Stimulated activated CD8-positive, alpha-beta memory T cell treated with anti-CD3 and anti-CD28 coated beads, Interleukin-15, amount 100 ng/mL, for 48 hours (primary cell): Measurements from ENCODE around the gene CD70.
"Not testable (repeated sequence)": the region's sequence is repeated elsewhere in the genome, so short reads cannot be mapped to it uniquely, and the experiment has no call there.

ENCODE experiments used
- DNase-seq, 2 donors: peaks; one replicate each; pipeline ENCODE4 v3.0.0-alpha.2; 2020; ENCODE audit warnings: low read depth in 2 of 2

CD70 gene

GRCh38 chr19:6597471-6598253 is 6.7 kb upstream of the CD70 start:
- not testable (repeated sequence) for DNase-seq

DNA sequence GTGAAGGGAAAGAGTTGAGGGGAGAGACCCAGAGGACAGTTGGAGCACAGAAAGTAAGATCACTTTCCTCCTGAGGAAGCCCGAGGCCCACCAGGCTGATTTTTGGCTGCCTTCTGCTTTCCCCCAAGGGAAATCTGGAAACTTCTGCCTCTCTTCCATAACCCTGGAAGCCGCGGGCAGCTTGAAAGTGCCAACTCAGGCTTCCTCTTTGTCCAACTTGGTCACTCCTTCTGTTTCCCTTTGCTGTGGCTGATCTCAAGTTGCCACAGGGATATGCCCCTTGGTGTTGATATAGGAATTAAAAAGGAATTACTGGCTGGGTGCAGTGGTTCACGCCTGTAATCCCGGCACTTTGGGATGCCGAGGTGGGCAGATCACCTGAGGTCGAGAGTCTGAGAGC is 5.7 kb upstream of the CD70 start:
- DNase-seq = no peak

DNA sequence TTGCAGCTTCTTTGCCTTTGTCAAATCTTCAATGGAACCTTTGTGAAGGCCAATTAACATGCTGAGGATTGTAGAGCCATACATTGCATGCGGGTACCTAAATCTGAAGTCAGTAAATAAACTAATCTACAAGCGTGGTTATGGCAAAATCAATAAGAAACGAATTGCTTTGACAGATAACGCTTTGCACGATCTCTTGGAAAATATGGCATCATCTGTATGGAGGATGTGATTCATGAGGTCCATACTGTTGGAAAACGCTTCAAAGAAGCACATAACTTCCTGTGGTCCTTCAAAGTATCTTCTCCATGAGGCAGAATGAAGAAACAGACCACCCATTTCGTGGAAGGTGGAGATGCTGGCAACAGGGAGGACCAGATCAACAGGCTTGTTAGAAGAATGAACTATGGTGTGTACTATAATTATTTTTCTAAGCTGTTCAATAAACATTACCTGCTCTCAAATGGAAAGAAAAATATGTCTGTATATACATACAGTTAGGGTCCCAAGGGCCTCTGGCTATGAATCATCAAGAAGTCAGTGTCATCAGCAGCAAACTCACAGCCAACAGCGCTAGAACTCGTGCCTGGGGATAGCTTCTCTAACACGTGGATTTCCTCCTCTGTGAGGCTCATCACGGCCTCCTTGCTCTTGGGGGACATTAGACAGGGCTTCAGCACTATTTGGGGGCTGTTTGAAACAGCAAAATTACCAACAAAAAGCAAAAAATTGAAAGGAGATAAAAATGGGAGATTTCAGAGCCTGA is 2.9 kb upstream of the CD70 start:
- no peak for DNase-seq

DNA sequence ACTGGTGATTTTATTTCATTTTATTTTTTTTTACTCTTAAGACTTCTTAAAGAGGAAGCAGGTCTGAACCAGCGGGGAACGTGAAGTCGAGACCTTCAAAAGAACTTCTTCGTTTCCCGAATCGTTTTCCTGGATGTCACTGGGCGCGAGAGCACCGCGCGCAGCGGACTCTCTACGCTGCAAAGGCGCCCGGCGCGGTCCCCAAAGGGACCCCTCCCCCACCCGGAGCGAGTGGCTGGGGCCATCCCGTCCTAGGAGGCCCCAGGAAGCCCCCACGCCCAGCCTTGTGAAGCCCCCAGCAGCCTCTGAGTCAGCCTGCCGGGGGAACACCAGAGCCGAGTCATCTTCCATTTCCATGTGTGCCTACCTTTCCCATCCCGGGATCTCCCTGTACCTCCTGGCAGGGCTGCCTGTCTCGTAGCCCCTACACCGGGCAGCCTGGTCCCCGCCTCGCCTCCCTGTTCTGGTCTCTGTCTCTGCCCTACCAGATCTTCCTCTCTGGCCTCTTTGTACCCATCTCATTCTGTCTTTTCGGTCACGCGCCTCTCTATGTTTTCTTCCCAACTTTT is 608 bp downstream of the CD70 start:
- DNase-seq = no peak

- no peak for DNase-seq
Observed at GRCh38 chr19:6589711-6590257, 1.2 kb downstream of the CD70 start.

DNA sequence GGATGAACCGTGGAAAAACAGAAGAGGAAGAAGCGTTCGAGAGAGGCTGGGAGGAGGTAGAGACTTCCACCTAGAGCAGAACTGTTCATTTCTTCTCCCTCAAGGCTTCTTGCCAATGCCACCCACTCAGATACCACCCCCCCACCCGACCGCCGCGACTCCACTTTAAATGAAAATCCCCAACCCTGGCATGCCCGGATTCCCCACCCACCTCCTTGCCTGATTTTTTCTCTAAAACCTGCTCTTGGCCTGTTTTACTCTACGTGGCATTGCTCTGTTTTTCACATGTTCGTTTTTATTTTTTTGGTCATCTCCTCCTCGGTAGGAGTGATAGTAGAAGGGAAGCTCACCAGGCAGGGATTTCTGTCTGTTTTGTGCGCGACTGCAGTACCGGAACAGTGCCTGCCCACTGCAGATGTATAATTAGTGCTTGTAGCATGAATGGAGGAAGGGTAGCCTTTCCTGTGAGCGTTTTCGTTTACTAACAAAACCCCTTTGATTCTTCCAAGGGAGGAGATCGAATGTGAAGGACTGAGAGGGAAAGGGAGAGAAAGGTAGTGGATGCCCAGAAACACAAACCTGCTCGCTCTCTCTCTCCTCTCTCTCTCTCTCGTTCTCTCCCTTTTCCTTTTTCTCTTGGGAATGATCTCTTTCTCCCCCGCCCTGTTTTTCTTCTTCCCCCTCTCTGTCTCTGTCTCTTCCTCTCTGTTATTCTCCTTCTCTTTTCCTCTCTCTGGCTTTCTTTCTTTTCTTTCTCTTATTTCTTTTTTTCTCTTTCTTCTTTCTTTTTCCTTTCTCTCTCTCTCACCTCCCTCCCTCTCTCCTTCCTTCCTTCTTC is 2.2 kb downstream of the CD70 start:
- DNase-seq = no peak

DNA sequence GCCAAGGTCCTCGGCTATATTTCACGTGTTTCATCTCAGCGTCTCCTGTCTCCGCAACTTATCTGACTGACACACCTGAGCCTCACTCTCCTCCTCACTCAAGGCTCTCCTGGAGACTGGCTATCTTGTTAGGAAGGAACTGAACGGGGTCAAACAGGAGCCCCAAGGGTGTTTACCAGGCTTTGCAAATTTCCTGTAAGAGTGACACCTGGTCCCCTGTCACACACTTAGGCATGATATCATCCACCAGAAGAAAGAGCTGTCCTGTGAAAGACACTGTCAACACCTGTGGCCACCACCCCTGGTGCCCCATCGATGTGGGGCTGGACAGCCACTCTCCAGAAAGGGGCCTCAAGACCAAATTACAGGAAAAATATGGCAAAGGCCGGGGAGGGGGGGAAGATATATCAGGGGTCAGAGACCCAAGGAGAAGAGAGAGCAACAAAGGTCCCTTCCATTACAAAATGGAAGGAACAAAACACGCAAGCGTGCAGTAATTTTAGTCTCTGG is 2.9 kb downstream of the CD70 start:
- no peak for DNase-seq

DNA sequence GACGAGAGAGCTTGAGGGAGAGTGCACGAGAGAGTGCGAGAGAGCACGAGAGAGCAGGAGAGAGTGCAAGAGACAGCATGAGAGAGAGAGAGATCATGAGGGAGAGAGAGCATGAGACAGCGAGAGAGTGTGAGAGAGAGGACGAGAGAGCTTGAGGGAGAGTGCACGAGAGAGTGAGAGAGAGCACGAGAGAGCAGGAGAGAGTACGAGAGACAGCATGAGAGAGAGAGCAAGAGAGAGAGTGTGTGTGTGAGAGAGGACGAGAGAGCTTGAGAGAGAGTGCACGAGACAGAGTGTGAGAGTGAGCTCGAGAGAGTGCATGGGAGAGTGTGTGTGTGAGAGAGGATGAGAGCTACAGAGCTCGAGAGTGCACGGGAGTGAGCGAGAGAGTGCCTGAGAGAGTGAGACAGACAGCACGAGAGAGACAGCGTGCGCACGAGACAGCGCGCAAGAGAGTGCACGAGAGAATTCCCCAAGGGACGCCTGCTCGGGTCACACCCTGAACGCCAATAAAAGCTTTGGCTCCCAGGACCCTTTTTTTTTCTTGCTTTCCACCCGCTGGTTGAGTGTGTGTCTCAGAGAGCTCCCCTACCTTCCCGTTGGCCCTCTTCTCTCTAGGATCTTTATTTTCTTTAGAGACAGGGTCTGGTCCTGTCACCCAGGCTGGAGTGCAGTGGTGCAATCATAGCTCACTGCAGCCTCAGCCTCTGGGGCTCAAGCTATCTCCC is 3.7 kb downstream of the CD70 start:
- no peak for DNase-seq

- no peak for DNase-seq
Observed at GRCh38 chr19:6586726-6587092, 4.2 kb downstream of the CD70 start.

DNA sequence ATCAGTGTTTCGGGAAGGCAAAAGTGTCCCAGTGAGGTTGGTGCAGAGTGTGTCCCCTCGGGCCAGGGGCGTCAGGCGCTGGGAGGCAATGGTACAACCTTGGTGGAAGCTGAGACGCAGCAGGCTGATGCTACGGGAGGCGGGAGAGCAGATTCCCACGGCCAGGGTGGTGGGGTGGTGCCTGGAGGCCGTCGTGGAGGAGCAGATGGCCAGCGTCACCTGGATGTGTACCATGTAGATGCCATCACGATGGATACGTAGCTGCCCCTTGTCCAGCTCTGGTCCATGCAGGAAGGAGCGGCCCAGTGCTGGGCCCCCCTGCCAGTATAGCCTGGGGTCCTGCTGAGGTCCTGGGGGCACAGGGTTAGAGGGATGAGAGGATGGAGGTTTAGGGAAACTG is 4.9 kb downstream of the CD70 start:
- no peak for DNase-seq

DNA sequence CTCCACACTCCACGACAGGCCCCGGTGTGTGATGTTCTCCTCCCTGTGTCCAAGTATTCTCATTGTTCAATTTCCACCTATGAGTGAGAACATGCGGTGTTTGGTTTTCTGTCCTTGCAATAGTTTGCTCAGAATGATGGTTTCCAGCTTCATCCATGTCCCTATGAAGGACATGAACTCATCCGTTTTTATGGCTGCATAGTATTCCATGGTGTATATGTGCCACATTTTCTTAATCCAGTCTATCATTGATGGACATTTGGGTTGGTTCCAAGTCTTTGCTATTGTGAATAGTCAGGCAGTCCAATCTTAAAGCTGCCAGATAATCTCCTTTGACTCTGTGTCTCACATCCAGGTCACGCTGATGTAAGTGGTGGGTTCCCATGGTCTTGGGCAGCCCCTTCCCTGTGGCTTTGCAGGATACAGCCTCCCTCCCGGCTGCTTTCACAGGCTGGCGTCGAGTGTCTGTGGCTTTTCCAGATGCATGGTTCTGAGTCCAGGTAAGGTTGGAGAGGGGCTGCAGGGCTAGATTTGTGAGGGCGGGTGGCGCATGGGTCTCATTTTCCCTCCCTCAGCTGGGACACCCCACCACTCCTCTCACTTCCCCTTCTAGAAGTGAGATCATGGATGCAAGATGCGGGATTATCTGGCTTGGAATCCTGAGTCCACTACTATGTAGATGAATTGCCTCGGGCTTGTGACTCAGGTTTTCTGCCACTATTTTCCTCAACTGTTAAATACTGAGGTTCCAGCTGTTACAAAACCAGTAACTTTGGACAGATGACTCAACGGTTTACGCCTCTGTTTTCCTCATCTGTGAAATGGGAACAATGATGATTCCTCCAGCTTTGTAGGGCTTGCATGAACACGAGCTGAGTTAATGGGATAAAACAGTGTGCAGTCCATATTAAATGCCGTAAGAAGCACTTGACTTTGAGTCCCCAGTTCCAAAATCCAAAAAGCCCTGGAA is 8.2 kb downstream of the CD70 start:
- not testable (repeated sequence) for DNase-seq

DNA sequence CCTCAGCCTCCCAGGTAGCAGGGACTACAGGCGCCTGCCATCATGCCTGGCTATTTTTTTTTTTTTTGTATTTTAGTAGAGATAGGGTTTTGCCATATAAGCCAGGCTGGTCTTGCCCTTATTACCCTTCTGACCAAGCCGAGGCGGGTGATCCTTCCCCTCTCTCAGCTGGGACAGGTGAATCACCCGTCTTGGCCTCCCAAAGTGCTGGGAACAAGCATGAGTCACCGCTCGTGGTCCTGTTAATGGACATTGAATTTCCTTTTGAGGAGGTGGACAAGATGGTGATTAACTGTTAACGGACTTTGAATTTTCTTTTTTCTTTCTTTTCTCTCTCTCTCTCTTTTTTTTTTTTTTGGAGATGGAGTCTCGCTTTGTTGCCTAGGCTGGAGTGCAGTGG is 10.6 kb downstream of the CD70 start:
- DNase-seq = no peak

DNA sequence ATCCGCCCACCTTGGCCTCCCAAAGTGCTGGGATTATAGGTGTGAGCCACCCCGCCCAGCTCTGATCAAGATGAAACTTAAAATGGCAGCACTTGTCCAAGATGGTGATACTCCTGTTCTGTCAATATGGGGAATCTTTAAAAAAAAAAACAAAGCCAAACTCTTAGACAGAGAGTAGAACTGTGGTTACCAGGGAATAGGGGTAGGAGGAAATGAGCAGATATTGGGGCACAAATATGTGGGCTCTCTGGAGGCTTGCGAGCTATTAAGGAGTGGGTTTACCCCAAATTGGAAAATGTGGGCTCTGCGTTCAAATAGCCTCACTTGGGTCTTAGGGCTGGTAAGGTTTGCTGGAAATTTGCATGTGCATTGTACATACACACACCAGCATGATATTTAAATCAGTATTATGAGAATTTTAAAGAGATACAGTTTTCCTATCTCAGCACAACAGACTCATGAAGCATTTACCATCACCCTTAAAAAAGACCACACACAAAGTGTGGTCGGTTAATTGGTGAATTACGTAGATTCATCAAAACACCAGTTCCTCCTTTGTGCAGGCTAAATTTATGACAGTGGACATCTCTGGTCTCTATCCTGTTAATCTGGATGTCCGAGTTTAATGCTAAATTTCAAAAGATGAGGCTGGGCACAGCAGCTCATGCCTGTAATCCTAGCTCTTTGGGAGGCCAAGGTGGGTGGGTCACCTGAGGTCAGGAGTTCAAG is 11.3 kb downstream of the CD70 start:
- no peak for DNase-seq

DNA sequence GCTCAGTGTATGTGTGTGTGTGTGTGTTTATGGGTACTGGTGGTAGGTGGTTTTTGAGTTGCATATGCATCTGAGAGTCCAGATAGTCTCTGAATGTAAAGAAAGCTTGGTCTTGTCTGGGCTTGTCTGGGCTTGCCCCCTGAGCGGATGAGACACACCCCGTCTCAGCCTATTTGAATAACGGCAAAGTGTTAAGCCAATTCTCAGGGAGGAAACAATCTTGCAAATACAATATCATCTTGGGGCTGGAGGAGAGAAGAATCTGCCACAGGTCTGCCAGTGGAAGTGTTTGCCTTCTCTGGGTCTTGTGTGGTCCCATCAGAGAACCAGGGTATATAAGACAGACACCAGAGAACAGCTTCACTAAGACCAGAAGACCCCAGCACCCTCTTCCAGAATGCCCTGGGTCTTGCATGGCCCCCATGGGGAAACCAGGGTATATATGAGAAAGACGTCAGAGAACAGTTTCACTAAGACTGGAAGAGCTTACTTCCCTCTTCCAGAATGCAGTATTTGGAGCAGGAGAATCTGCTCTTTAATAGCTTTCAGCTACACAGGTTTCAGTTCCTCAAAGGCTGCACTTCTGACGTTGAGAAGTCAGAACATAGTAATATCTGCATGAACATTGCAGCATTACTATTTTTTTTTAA is 13.3 kb downstream of the CD70 start:
- DNase-seq = no peak

GRCh38 chr19:6576869-6577475 is 14.0 kb downstream of the CD70 start:
- DNase-seq = no peak

- no peak for DNase-seq
Observed at GRCh38 chr19:6573350-6573749, 17.6 kb downstream of the CD70 start.

GRCh38 chr19:6572217-6572616 is 18.7 kb downstream of the CD70 start:
- no peak for DNase-seq

DNA sequence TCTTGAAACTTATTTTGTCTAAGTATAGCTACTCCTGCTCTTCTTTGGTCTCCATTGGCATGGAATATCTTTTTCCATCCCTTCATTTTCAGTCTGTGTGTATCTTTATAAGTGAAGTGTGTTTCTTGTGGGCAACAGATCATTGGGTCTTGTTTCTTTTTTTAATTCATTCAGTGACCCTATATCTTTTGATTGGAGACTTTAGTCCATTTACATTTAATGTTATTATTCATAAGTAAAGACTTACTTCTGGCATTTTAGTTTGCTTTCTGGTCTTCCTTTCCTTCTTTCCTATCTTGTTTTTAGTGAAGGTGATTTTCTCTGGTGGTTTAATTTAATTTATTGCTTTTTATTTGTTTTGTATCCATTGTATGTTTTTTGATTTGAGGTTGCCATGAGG is 19.8 kb downstream of the CD70 start:
- no peak for DNase-seq
